ENCODE data around the gene BET1L. TPM values are rescaled to one million over a fixed set of nuclear protein-coding genes. Genes with fewer than 3 reads are reported as not detected.
"Not testable (repeated sequence)": the region's sequence is repeated elsewhere in the genome, so short reads cannot be mapped to it uniquely, and the experiment has no call there.

The BET1L gene
- total RNA-seq, 2 experiments from 2014 or later, result 45.5 to 49.4 TPM

GRCh38 chr11:203056-203944 lies 3.9 kb downstream of the BET1L start:
- ChIA-PET CTCF (interaction anchor here (1.2 to 2.7 kb wide), 2 partner anchors 48 to 168 kb away, joined by 5 to 12 read pairs; no protein-coding TSS in a partner anchor), POLR2A (interaction anchor here (0.7 kb wide), 1 partner anchor 112 kb away, joined by 3 read pairs; no protein-coding TSS in a partner anchor)
- Mint-ChIP-seq H3K4me1 (peaks cover 54% of the 10 kb centered on the region), H3K9me3 (ENCODE audit: low read depth) (no peaks in the 10 kb centered on the region), H3K4me3 (no peak overlapping the region), H3K27me3 (no peaks in the 10 kb centered on the region), H3K27ac (peak overlapping the region; percentile 76), H3K36me3 (ENCODE audit: low read depth) (peaks cover 52% of the 10 kb centered on the region)
- ATAC-seq, result no peak
- intact Hi-C loops (cut with DNase I, micrococcal nuclease), result no loop called here
- peak; percentile 5 for DNase-seq

DNA sequence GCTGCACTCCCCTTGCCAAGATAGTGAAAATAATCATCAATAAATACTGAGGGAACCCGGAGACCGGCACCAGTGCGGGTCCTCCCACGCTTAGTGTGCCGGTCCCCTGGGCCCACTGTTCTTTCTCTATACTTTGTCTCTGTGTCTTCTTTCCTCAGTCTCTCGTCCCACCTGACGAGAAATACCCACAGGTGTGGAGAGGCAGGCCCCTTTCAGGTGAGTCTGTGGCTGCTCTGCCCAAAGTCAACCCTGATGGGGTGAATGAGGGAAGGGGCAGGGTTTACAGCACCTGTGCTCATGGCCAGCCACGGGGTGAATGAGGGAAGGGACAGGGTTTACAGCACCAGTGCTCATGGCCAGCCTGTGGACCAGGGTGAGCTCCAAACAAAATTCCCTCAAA lies 4.7 kb downstream of the BET1L start:
- H3K4me1 Mint-ChIP-seq, result peaks cover 54% of the 10 kb centered on the region
- CTCF ChIA-PET, result no interaction called here
- DNase-seq, result no peak
- intact Hi-C loops (cut with DNase I, micrococcal nuclease), result no loop called here
- no peaks in the 10 kb centered on the region for H3K27me3 Mint-ChIP-seq
- no peak for ATAC-seq
- H3K9me3 Mint-ChIP-seq (ENCODE audit: low read depth), result no peaks in the 10 kb centered on the region
- H3K36me3 Mint-ChIP-seq (ENCODE audit: low read depth), result peaks cover 46% of the 10 kb centered on the region
- H3K27ac Mint-ChIP-seq, result peak overlapping the region; percentile 76
- POLR2A ChIA-PET, result interaction anchor here (0.7 kb wide), 1 partner anchor 113 kb away, joined by 3 read pairs; no protein-coding TSS in a partner anchor
- peak overlapping the region; percentile 27 for H3K4me3 Mint-ChIP-seq

- ChIA-PET CTCF (no interaction called here), POLR2A (no interaction called here)
- peaks cover 54% of the 10 kb centered on the region for H3K4me1 Mint-ChIP-seq
- DNase-seq (peak; percentile 4), ATAC-seq (no peak)
- intact Hi-C loops (cut with DNase I, micrococcal nuclease), result no loop called here
- peak overlapping the region; percentile 27 for H3K4me3 Mint-ChIP-seq
- H3K36me3 Mint-ChIP-seq (ENCODE audit: low read depth), result peaks cover 44% of the 10 kb centered on the region
- H3K27me3 Mint-ChIP-seq, result no peaks in the 10 kb centered on the region
- no peaks in the 10 kb centered on the region for H3K9me3 Mint-ChIP-seq (ENCODE audit: low read depth)
- H3K27ac Mint-ChIP-seq, result peak overlapping the region; percentile 76
Observed at GRCh38 chr11:201966-202365, 5.2 kb downstream of the BET1L start.

DNA sequence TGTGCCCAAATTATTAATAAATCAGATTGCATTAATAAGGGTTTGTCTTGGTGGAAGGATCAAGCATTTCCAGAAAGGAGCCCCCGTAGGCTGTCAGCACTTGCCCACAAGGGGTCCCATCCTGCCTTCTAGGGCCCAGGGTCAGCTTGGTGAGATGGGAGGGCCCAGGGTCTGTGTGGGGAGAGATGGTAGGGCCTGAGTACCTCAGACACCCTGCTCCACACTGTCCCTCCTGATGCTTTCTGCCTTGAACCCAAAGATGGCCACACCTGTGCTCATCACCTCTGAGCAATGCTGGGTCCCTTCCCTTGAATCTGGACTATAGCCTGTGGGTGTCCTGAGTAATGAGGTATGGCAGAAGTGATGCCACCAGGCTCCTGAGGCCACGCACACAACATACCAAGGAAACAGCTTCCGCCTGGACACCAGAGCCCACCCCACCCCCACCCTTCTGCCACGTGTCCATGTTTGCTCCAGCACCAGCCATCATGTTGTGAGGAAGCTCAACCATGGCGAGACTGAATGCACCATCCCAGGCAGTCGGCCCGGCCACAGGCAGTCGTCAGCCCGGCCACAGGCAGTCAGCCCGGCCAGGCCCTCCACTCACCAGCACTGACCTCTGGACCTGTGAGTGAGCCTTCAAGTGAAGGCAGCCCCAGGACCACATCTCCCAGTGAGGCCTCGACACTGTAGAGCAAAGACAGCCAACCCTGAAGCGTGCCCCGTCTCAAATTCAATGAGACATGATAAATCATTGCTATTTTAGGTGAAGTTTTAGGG lies 6.8 kb downstream of the BET1L start:
- no peaks in the 10 kb centered on the region for H3K9me3 Mint-ChIP-seq (ENCODE audit: low read depth)
- peaks cover 45% of the 10 kb centered on the region for H3K4me1 Mint-ChIP-seq
- no peak overlapping the region for H3K4me3 Mint-ChIP-seq
- no peak for ATAC-seq
- peaks cover 35% of the 10 kb centered on the region for H3K36me3 Mint-ChIP-seq (ENCODE audit: low read depth)
- peak; percentile 2 for DNase-seq
- ChIA-PET CTCF (no interaction called here), POLR2A (no interaction called here)
- no peaks in the 10 kb centered on the region for H3K27me3 Mint-ChIP-seq
- intact Hi-C loops (cut with DNase I, micrococcal nuclease), result no loop called here
- peak overlapping the region; percentile 76 for H3K27ac Mint-ChIP-seq

GRCh38 chr11:199782-200181 lies 7.4 kb downstream of the BET1L start:
- H3K4me1 Mint-ChIP-seq, result peaks cover 40% of the 10 kb centered on the region
- peak; percentile 8 for DNase-seq
- H3K27ac Mint-ChIP-seq, result no peak overlapping the region
- peaks cover 30% of the 10 kb centered on the region for H3K36me3 Mint-ChIP-seq (ENCODE audit: low read depth)
- H3K4me3 Mint-ChIP-seq, result no peak overlapping the region
- H3K27me3 Mint-ChIP-seq, result no peaks in the 10 kb centered on the region
- ChIA-PET POLR2A (no interaction called here), CTCF (no interaction called here)
- no peak for ATAC-seq
- no peaks in the 10 kb centered on the region for H3K9me3 Mint-ChIP-seq (ENCODE audit: low read depth)
- intact Hi-C loops (cut with DNase I, micrococcal nuclease), result no loop called here

- POLR2A ChIA-PET, result no interaction called here
- no peaks in the 10 kb centered on the region for H3K27me3 Mint-ChIP-seq
Observed at GRCh38 chr11:199004-199581, 8.1 kb downstream of the BET1L start.

DNA sequence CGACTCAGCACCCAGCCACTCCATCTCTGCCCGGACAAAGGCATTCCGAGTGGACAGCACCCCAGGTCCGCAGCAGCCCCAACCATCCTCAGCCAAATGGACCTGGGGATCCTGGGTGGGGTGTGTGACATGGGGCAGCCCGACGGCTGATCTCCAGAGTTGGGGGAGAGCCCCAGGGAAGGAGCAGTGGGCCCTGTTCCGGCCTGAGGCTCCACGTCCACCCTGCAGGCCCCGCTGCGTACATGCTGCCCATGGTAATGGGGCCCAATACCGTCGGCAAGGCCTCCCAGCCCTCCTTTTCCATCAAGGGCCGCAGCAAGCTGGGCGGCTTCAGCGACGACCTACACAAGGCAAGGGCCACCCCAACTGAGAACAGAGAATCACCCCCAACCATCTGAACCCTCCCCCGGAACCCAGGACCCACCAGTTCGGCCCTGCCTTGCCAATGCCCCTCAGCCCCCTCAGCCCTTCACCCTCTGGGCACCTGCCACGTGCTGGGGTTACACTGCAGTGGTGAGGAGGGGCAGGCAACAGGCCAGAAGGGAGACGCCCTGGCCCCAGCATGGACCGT lies 8.9 kb downstream of the BET1L start:
- POLR2A ChIA-PET, result no interaction called here
- Mint-ChIP-seq H3K27ac (no peak overlapping the region), H3K4me1 (peaks cover 26% of the 10 kb centered on the region)

More at GRCh38 chr11:199004-199581, 8.1 kb downstream of the BET1L start:
- CTCF ChIA-PET, result interaction anchor here (0.7 to 1.0 kb wide), 2 partner anchors 18 to 82 kb away, joined by 3 read pairs; no protein-coding TSS in a partner anchor
- ATAC-seq, result no peak
- DNase-seq, result peak; percentile 4
- no peaks in the 10 kb centered on the region for H3K9me3 Mint-ChIP-seq (ENCODE audit: low read depth)
- peaks cover 26% of the 10 kb centered on the region for H3K36me3 Mint-ChIP-seq (ENCODE audit: low read depth)
- no peak overlapping the region for H3K4me3 Mint-ChIP-seq
- intact Hi-C loops (cut with DNase I, micrococcal nuclease), result no loop called here
- H3K4me1 Mint-ChIP-seq, result peaks cover 34% of the 10 kb centered on the region
- no peak overlapping the region for H3K27ac Mint-ChIP-seq

DNA sequence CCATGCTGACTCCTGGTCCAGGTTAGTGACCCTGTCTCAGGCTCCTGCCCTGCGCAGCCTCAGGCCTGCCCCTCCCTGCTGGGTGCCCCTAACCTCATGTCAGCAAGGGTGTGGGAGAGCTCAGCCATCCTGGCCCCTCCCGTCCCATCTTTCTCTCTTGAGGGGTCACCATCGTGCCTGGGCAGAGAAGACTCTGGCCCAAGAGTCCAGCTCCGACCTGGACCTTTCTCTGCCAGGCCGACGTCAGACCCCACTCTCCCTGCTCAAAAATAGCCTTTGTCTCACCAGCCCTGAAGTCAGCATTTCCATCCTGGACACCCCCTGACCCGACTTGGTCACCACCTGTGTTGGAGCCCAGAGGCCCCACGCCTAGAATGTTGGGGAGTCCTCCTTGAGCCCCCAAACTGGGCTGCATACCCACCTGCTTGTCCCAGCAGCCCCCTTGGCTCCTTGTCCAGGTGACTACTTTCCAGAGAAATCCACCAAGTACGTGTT lies 9.4 kb downstream of the BET1L start:
- H3K27me3 Mint-ChIP-seq, result no peaks in the 10 kb centered on the region
- POLR2A ChIA-PET, result no interaction called here
- no peak overlapping the region for H3K4me3 Mint-ChIP-seq
- CTCF ChIA-PET, result no interaction called here
- no peak for ATAC-seq
- no peak overlapping the region for H3K27ac Mint-ChIP-seq
- H3K36me3 Mint-ChIP-seq (ENCODE audit: low read depth), result peaks cover 13% of the 10 kb centered on the region
- no peaks in the 10 kb centered on the region for H3K9me3 Mint-ChIP-seq (ENCODE audit: low read depth)
- H3K4me1 Mint-ChIP-seq, result peaks cover 21% of the 10 kb centered on the region
- intact Hi-C loops (cut with DNase I, micrococcal nuclease), result no loop called here
- DNase-seq, result no peak

More for the DNA sequence above, 8.9 kb downstream of the BET1L start:
- Mint-ChIP-seq H3K4me3 (no peak overlapping the region), H3K36me3 (ENCODE audit: low read depth) (peaks cover 18% of the 10 kb centered on the region), H3K9me3 (ENCODE audit: low read depth) (no peaks in the 10 kb centered on the region), H3K27me3 (no peaks in the 10 kb centered on the region)
- ATAC-seq (no peak), DNase-seq (no peak)
- intact Hi-C loops (cut with DNase I, micrococcal nuclease), result no loop called here
- CTCF ChIA-PET, result interaction anchor here (1.0 kb wide), 1 partner anchor 18 kb away, joined by 3 read pairs; no protein-coding TSS in a partner anchor

DNA sequence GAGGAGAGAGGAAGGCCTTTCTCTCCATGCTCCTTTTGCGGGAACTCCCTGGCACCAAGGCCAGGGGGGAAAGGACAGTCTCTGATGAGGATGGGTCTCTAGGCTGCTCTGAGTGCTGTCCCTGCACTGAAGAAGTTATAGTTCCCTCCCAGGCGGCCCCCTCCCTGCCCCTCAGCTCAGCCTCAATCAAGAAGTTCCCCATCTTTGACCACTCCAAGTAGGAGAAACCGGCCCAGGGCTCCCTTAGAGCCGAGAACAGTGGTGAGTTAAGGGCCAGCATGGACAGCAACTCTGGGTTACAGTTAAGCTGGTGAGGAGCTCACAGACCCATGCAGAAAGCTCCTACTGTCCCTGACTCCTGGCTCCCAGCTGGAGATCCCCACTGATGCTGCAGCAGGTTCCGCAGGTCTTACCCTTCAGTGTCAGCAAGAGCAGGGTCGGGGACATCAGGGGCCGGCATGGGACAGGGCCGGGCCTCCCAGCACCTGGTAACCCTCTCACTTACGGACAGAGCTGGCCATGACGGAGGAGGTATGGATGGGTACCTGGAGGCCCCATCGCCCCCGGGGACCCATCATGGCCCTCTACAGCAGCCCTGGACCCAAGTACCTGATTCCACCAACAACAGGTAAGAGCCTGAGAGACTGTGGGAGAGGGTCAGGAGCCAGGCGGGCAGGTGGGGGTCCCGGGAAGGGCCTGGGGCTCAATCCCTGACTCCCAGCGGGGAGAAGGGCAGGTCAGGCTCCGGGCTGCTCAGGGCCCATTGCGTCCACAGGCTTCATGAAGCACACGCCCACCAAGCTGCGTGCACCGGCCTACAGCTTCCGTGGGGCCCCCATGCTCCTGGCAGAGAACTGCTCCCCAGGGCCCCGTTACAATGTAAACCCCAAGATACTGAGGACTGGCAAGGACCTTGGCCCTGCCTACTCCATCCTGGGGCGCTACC lies 10.1 kb downstream of the BET1L start:
- ATAC-seq (no peak), DNase-seq (peak; percentile 4)
- no peaks in the 10 kb centered on the region for H3K9me3 Mint-ChIP-seq (ENCODE audit: low read depth)
- ChIA-PET CTCF (no interaction called here), POLR2A (no interaction called here)
- H3K36me3 Mint-ChIP-seq (ENCODE audit: low read depth), result peaks cover 8% of the 10 kb centered on the region
- H3K27me3 Mint-ChIP-seq, result no peaks in the 10 kb centered on the region
- intact Hi-C loops (cut with DNase I, micrococcal nuclease), result no loop called here
- H3K27ac Mint-ChIP-seq, result no peak overlapping the region
- no peak overlapping the region for H3K4me3 Mint-ChIP-seq
- peaks cover 16% of the 10 kb centered on the region for H3K4me1 Mint-ChIP-seq

DNA sequence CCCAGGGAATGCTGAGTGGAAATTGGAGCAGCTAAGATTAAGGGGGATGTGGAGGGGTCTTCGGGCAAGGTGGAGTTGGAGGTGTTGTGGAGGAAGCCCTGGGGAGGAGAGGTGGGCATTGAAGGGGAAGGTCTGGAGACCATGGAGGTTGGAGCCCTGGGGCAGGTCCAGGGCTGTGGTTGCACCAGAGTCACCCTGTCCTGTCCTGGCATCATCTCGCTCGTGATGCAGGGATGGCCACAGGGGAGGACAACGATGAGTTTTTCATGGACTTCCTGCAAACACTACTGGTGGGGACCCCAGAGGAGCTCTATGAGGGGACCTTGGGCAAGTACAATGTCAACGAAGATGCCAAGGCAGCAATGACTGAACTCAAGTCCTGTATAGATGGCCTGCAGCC lies 13.7 kb downstream of the BET1L start:
- peak; percentile 4 for DNase-seq
- intact Hi-C loops (cut with DNase I, micrococcal nuclease); H3K4me3 Mint-ChIP-seq; ATAC-seq; H3K36me3 Mint-ChIP-seq (ENCODE audit: low read depth); POLR2A ChIA-PET; H3K9me3 Mint-ChIP-seq (ENCODE audit: low read depth); CTCF ChIA-PET; H3K27ac Mint-ChIP-seq; H3K27me3 Mint-ChIP-seq: not testable (repeated sequence)
- H3K4me1 Mint-ChIP-seq, result peaks cover 12% of the 10 kb centered on the region
